GM19328 (cell line): Measurements from ENCODE around the gene FAM163B.

Experiments used
- ATAC-seq: cut with Tn5 transposase; IDR thresholded peaks from one replicate; pipeline ENCODE4 v1.9.1; 2021; ENCODE audit warnings: mild to moderate bottlenecking, moderate library complexity; ENCODE audit not compliant: unreplicated experiment

FAM163B gene

GRCh38 chr9:133618726-133619125, 9.5 kb upstream of the FAM163B start:
- no peak for ATAC-seq

- no peak for ATAC-seq
Observed at GRCh38 chr9:133616643-133617405, 7.6 kb upstream of the FAM163B start.

GRCh38 chr9:133615606-133616188, 6.5 kb upstream of the FAM163B start:
- ATAC-seq: no peak

GRCh38 chr9:133615186-133615585, 6.0 kb upstream of the FAM163B start:
- ATAC-seq: no peak

GRCh38 chr9:133614678-133615077, 5.5 kb upstream of the FAM163B start:
- ATAC-seq: no peak

GRCh38 chr9:133614056-133614455, 4.9 kb upstream of the FAM163B start:
- ATAC-seq: no peak

- ATAC-seq: no peak
Observed at GRCh38 chr9:133613432-133613831, 4.2 kb upstream of the FAM163B start.

GRCh38 chr9:133612816-133613215, 3.6 kb upstream of the FAM163B start:
- no peak for ATAC-seq

- ATAC-seq: no peak
Observed at GRCh38 chr9:133612051-133612450, 2.9 kb upstream of the FAM163B start.

- no peak for ATAC-seq
Observed at GRCh38 chr9:133610845-133611244, 1.7 kb upstream of the FAM163B start.

GRCh38 chr9:133608889-133609288, 300 bp downstream of the FAM163B start:
- ATAC-seq: no peak

GRCh38 chr9:133608382-133608781, 807 bp downstream of the FAM163B start:
- no peak for ATAC-seq

GRCh38 chr9:133607976-133608375, 1.2 kb downstream of the FAM163B start:
- ATAC-seq: no peak

- ATAC-seq: no peak
Observed at GRCh38 chr9:133607381-133607780, 1.8 kb downstream of the FAM163B start.

- no peak for ATAC-seq
Observed at GRCh38 chr9:133606708-133607025, 2.5 kb downstream of the FAM163B start.

GRCh38 chr9:133605856-133606707, 3.1 kb downstream of the FAM163B start:
- no peak for ATAC-seq

- no peak for ATAC-seq
Observed at GRCh38 chr9:133605446-133605845, 3.7 kb downstream of the FAM163B start.

GRCh38 chr9:133604856-133605255, 4.3 kb downstream of the FAM163B start:
- ATAC-seq: no peak

GRCh38 chr9:133604214-133604613, 5.0 kb downstream of the FAM163B start:
- no peak for ATAC-seq

GRCh38 chr9:133603135-133603927, 5.9 kb downstream of the FAM163B start:
- no peak for ATAC-seq

- no peak for ATAC-seq
Observed at GRCh38 chr9:133602277-133602676, 6.9 kb downstream of the FAM163B start.
